Stimulated activated CD4-positive, alpha-beta T cell treated with anti-CD3 and anti-CD28 coated beads, Interleukin-1b, Interleukin-23, amount 100 ng/mL, for 24 hours (primary cell): Measurements from ENCODE around the gene SNAPC4.
"Not testable (repeated sequence)": the region's sequence is repeated elsewhere in the genome, so short reads cannot be mapped to it uniquely, and the experiment has no call there.

ENCODE experiments used
- DNase-seq, 4 experiments: peaks; one replicate each; pipeline ENCODE4 v3.0.0-alpha.2; 2020; ENCODE audit warnings: low read depth in 4 of 4, low spot score in 1 of 4

SNAPC4 gene

GRCh38 chr9:136409557-136410455 lies 9.8 kb upstream of the SNAPC4 start:
- DNase-seq: peak in 1 of 4 experiments; percentile 28

- DNase-seq: no peak
Measured at GRCh38 chr9:136407911-136408310, 7.9 kb upstream of the SNAPC4 start.

- DNase-seq: not testable (repeated sequence)
Measured at GRCh38 chr9:136407061-136407460, 7.1 kb upstream of the SNAPC4 start.

- not testable (repeated sequence) for DNase-seq
Measured at GRCh38 chr9:136405904-136406303, 5.9 kb upstream of the SNAPC4 start.

GRCh38 chr9:136405481-136405880 lies 5.5 kb upstream of the SNAPC4 start:
- no peak for DNase-seq

- no peak for DNase-seq
Measured at GRCh38 chr9:136404801-136405136, 4.8 kb upstream of the SNAPC4 start.

- DNase-seq: peak in 1 of 4 experiments; percentile 25
Measured at GRCh38 chr9:136403915-136404800, 4.2 kb upstream of the SNAPC4 start.

GRCh38 chr9:136403538-136403914 lies 3.6 kb upstream of the SNAPC4 start:
- peak in 3 of 4 experiments; percentile 37 to 69 (median 58) for DNase-seq

- DNase-seq: no peak
Measured at GRCh38 chr9:136402067-136402466, 2.1 kb upstream of the SNAPC4 start.

- no peak for DNase-seq
Measured at GRCh38 chr9:136401173-136401922, 1.4 kb upstream of the SNAPC4 start.

GRCh38 chr9:136399176-136400037 lies 563 bp downstream of the SNAPC4 start:
- DNase-seq: peak in 1 of 4 experiments; percentile 25

- DNase-seq: no peak
Measured at GRCh38 chr9:136398286-136398685, 1.7 kb downstream of the SNAPC4 start.

GRCh38 chr9:136397643-136398042 lies 2.3 kb downstream of the SNAPC4 start:
- DNase-seq: no peak

- DNase-seq: no peak
Measured at GRCh38 chr9:136396219-136396515, 3.8 kb downstream of the SNAPC4 start.

- no peak for DNase-seq
Measured at GRCh38 chr9:136395345-136396218, 4.4 kb downstream of the SNAPC4 start.

GRCh38 chr9:136395020-136395340 lies 5.0 kb downstream of the SNAPC4 start:
- no peak for DNase-seq

- DNase-seq: no peak
Measured at GRCh38 chr9:136394312-136395019, 5.5 kb downstream of the SNAPC4 start.

- DNase-seq: no peak
Measured at GRCh38 chr9:136393531-136393930, 6.4 kb downstream of the SNAPC4 start.
